Fibroblast of lung (primary cell): ENCODE results near the gene PRPH. TPM values are rescaled to one million over a fixed set of nuclear protein-coding genes. Genes with fewer than 3 reads are reported as not detected.

ENCODE experiments used
- DNase-seq, 2 donors: peaks; one replicate each; pipeline versions ENCODE4 v3.0.0 to v3.0.0-alpha.2; 2010; ENCODE audit warnings: low read depth in 2 of 2
- H2AFZ ChIP-seq: 2 replicates; pipeline ENCODE4 v1.5.1; 2012; ENCODE audit warnings: low read length, control low read depth, inconsistent platforms
- H3K27ac ChIP-seq: 2 replicates; pipeline ENCODE4 v1.5.1; 2011; ENCODE audit warnings: low read length, control low read depth; ENCODE audit not compliant: insufficient read depth
- H3K27me3 ChIP-seq: 2 replicates; pipeline ENCODE4 v1.5.1; 2011; ENCODE audit warnings: mild to moderate bottlenecking, low read length; ENCODE audit not compliant: control insufficient read depth, insufficient read depth
- H3K36me3 ChIP-seq: 2 replicates; pipeline ENCODE4 v1.5.1; 2011; ENCODE audit warnings: low read length; ENCODE audit not compliant: control insufficient read depth, insufficient read depth
- H3K4me1 ChIP-seq: 2 replicates; pipeline ENCODE4 v1.5.1; 2011; ENCODE audit warnings: low read length; ENCODE audit not compliant: control insufficient read depth, insufficient read depth; ENCODE audit errors: extremely low read depth
- H3K4me2 ChIP-seq: 2 replicates; pipeline ENCODE4 v1.5.1; 2011; ENCODE audit warnings: low read length, control low read depth; ENCODE audit not compliant: insufficient read depth; ENCODE audit errors: extremely low read depth
- H3K4me3 ChIP-seq, 4 experiments: fragments of 200-600 bp in 1 of 4; sonication (generic) in 1 of 4; replicated peaks in 1 of 4; 2 replicates each; pipeline ENCODE4 v1.5.1; 2011 to 2016; ENCODE audit warnings: low read length in 4 of 4, low read depth in 3 of 4, mild to moderate bottlenecking in 3 of 4, control low read depth in 2 of 4, inconsistent platforms in 1 of 4, mixed read lengths in 1 of 4; ENCODE audit not compliant: insufficient read depth in 1 of 4; ENCODE audit errors: control extremely low read depth in 1 of 4
- H3K79me2 ChIP-seq: 2 replicates; pipeline ENCODE4 v1.5.1; 2012; ENCODE audit warnings: mild to moderate bottlenecking, low read length, inconsistent platforms; ENCODE audit not compliant: control insufficient read depth, insufficient read depth
- H3K9ac ChIP-seq: 2 replicates; pipeline ENCODE4 v1.5.1; 2011; ENCODE audit warnings: mild to moderate bottlenecking, low read length, control low read depth; ENCODE audit not compliant: insufficient read depth
- H3K9me3 ChIP-seq: 2 replicates; pipeline ENCODE4 v1.5.1; 2012; ENCODE audit warnings: low read depth, low read length; ENCODE audit not compliant: control insufficient read depth, insufficient read depth
- H4K20me1 ChIP-seq: 2 replicates; pipeline ENCODE4 v1.5.1; 2011; ENCODE audit warnings: low read length; ENCODE audit not compliant: control insufficient read depth, insufficient read depth; ENCODE audit errors: extremely low read depth
- EZH2 ChIP-seq: IDR thresholded peaks from 2 replicates; pipeline ENCODE4 v1.5.1; 2012; ENCODE audit warnings: low read length, control low read depth, mild to moderate bottlenecking; ENCODE audit errors: missing control alignments
- polyA plus RNA-seq, 2 donors: library from polyadenylated mRNA; depleted of rRNA in 1 of 2; stranded (reverse) in 1 of 2; unstranded in 1 of 2; fragments of >200 nt; gene quantifications; 2 replicates each; pipeline ENCODE4 v1.2.1, GENCODE V29; 2011 to 2012; ENCODE audit warnings: missing spikeins in 1 of 2
- total RNA-seq: library from RNA; depleted of rRNA; stranded (reverse); fragments of >200 nt; gene quantifications from 2 replicates; pipeline ENCODE4 v1.2.1, GENCODE V29; 2014
- TF ChIP-seq, protein P1 (sequence below), 2 donors: IDR thresholded peaks in 1 of 2; conservative IDR thresholded peaks in 1 of 2; 1 replicate in 1 of 2; 2 replicates in 1 of 2; pipeline ENCODE4 v1.5.1; 2011 to 2012; ENCODE audit warnings: low read length in 2 of 2, control low read depth in 1 of 2, inconsistent platforms in 1 of 2, low read depth in 1 of 2, mild to moderate bottlenecking in 1 of 2

The PRPH gene
- total and polyA plus RNA-seq, 2 donors (not counting 1 experiment from before 2014, with no cell fraction given) = 0.06 to 0.50 TPM

DNA sequence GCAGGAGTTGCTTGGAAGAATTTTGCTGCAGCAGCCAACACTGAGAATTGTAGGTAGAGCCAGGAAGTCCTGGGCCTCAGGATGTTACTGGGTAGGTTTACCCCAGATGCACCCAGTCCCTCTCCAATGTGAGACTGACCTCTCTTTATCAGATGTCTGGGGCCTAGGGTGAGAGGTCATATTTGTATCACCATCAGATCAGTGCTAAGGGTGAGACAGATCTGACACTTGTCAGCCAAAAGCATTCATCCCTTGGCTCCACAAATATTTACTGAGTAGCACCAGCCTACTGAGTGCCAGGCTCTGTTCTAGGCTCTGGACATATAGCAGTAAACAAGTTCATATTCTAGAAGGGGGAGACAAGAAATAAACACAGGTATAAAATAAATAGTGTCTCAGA, 32.4 kb downstream of the PRPH start:
- TF ChIP-seq EZH2 = no peak
- TF ChIP-seq, protein P1, sequence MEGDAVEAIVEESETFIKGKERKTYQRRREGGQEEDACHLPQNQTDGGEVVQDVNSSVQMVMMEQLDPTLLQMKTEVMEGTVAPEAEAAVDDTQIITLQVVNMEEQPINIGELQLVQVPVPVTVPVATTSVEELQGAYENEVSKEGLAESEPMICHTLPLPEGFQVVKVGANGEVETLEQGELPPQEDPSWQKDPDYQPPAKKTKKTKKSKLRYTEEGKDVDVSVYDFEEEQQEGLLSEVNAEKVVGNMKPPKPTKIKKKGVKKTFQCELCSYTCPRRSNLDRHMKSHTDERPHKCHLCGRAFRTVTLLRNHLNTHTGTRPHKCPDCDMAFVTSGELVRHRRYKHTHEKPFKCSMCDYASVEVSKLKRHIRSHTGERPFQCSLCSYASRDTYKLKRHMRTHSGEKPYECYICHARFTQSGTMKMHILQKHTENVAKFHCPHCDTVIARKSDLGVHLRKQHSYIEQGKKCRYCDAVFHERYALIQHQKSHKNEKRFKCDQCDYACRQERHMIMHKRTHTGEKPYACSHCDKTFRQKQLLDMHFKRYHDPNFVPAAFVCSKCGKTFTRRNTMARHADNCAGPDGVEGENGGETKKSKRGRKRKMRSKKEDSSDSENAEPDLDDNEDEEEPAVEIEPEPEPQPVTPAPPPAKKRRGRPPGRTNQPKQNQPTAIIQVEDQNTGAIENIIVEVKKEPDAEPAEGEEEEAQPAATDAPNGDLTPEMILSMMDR (conservative IDR thresholded peaks at IDR 0.05 in 1 of 2, IDR thresholded peaks at IDR 0.05 in 1 of 2; ENCODE audit: low read depth in 1 of 2, low read length in 2 of 2) = no peak
- H2AFZ ChIP-seq = no peak overlapping the region
- H4K20me1 ChIP-seq = no peaks in the 10 kb centered on the region
- no peaks in the 10 kb centered on the region for H3K27me3 ChIP-seq
- no peaks in the 10 kb centered on the region for H3K9me3 ChIP-seq
- DNase-seq = no peak
- no peaks in the 10 kb centered on the region for H3K4me1 ChIP-seq
- no peak overlapping the region for H3K9ac ChIP-seq
- no peak overlapping the region for H3K4me2 ChIP-seq
- no peak overlapping the region for H3K27ac ChIP-seq
- peaks cover 11% of the 10 kb centered on the region for H3K79me2 ChIP-seq
- H3K36me3 ChIP-seq = peaks cover 11% of the 10 kb centered on the region
- H3K4me3 ChIP-seq = no peak overlapping the region

- DNase-seq = no peak
- no peak overlapping the region for H3K4me3 ChIP-seq
- no peak overlapping the region for H2AFZ ChIP-seq
- H3K27ac ChIP-seq = no peak overlapping the region
- H3K27me3 ChIP-seq = no peaks in the 10 kb centered on the region
- no peak overlapping the region for H3K9ac ChIP-seq
- peaks cover 11% of the 10 kb centered on the region for H3K79me2 ChIP-seq
- H4K20me1 ChIP-seq = no peaks in the 10 kb centered on the region
- H3K36me3 ChIP-seq = peaks cover 11% of the 10 kb centered on the region
- H3K4me1 ChIP-seq = no peaks in the 10 kb centered on the region
- no peaks in the 10 kb centered on the region for H3K9me3 ChIP-seq
- H3K4me2 ChIP-seq = no peak overlapping the region
- no peak for TF ChIP-seq EZH2
- TF ChIP-seq, protein P1 (conservative IDR thresholded peaks at IDR 0.05 in 1 of 2, IDR thresholded peaks at IDR 0.05 in 1 of 2; ENCODE audit: low read depth in 1 of 2, low read length in 2 of 2) = no peak
These were observed 32.9 kb downstream of the PRPH start for GRCh38 chr12:49327887-49328286.

- H3K36me3 ChIP-seq = peaks cover 11% of the 10 kb centered on the region
- no peaks in the 10 kb centered on the region for H3K4me1 ChIP-seq
- no peak for DNase-seq
- H3K9me3 ChIP-seq = no peaks in the 10 kb centered on the region
- H3K4me3 ChIP-seq = no peak overlapping the region
- H3K4me2 ChIP-seq = no peak overlapping the region
- no peak overlapping the region for H3K27ac ChIP-seq
- H4K20me1 ChIP-seq = no peaks in the 10 kb centered on the region
- no peak overlapping the region for H3K9ac ChIP-seq
- no peaks in the 10 kb centered on the region for H3K27me3 ChIP-seq
- H2AFZ ChIP-seq = no peak overlapping the region
- peaks cover 6% of the 10 kb centered on the region for H3K79me2 ChIP-seq
- TF ChIP-seq EZH2 = no peak
- TF ChIP-seq, protein P1 (conservative IDR thresholded peaks at IDR 0.05 in 1 of 2, IDR thresholded peaks at IDR 0.05 in 1 of 2; ENCODE audit: low read depth in 1 of 2, low read length in 2 of 2) = no peak
These were observed 33.9 kb downstream of the PRPH start for GRCh38 chr12:49328816-49329215.
